ENCODE results near the gene PEX6.
A peak's percentile ranks its signal among the peaks of the same experiment; 100 is the strongest.

The PEX6 gene

DNA sequence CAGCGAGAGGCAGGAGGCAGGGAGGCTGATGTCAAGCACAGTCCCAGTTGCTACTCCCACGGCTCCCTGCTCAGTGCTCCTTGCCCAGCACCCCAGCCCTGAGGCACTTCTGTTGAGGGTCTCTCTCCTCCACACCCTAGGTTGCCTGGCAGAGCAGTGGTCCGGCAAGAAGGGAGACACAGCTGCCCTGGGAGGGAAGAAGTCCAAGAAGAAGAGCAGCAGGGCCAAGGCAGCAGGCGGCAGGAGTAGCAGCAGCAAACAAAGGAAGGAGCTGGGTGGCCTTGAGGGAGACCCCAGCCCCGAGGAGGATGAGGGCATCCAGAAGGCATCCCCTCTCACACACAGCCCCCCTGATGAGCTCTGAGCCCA lies 40.6 kb downstream of the PEX6 start:
- Histone ChIP-seq H3K27me3 (ENCODE audit: control insufficient read depth in 5 of 5, insufficient read depth in 4 of 5, low read length in 5 of 5) (no peaks in the 10 kb centered on the region), H3K36me3 (ENCODE audit: control insufficient read depth in 5 of 5, insufficient read depth in 5 of 5, low read length in 5 of 5) (peaks cover 0 to 67% (median 57%) of the 10 kb centered on the region in 5 donors), H3K27ac (ENCODE audit: low read depth, low read length) (no peak overlapping the region)

DNA sequence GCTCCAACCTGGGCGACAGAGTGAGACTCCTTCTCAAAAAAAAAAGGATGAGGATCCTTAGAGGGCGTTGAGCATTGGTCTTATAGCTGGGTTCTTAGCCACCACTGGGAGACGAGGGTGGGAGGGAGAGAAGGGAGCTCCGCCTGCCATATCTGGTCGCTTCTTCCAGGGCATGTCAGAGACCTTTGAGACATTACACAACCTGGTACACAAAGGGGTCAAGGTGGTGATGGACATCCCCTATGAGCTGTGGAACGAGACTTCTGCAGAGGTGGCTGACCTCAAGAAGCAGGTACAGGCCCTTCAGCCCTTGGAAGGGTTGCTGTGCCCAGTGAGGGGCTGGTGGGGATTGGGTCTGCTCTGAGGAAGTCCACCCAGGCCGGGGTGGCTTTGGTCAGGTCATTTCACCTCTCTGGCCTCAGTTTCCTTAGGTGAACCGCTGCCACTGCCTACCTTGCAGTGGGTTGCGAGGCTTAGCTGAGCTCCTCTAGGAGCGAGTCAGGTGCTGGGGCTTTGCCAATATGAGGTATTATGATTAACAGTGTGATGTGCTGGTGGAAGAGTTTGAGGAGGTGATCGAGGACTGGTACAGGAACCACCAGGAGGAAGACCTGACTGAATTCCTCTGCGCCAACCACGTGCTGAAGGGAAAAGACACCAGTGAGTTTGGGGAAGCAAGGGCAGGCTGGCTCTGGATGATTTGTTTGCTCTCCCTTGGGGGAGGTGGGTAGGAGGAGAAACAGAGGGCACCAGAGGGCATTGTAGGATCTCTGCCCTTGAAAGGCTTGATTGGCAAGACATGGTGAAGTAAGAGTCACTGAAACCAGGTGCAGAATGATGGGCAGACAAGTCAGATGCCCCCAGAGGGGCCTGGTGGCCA lies 41.2 kb downstream of the PEX6 start:
- no peak overlapping the region for H3K4me3 ChIP-seq (ENCODE audit: low read depth in 1 of 5, low read length in 5 of 5)
- no peaks in the 10 kb centered on the region for H3K9me3 ChIP-seq (ENCODE audit: control insufficient read depth in 5 of 5, low read length in 5 of 5)
- H3K36me3 ChIP-seq (ENCODE audit: control insufficient read depth in 5 of 5, insufficient read depth in 5 of 5, low read length in 5 of 5), result peaks cover 0 to 67% (median 56%) of the 10 kb centered on the region in 5 donors
- H3K4me1 ChIP-seq (ENCODE audit: control insufficient read depth in 5 of 5, insufficient read depth in 5 of 5, low read length in 5 of 5), result peaks cover 0 to 10% (median 5%) of the 10 kb centered on the region in 5 donors
- H3K27ac ChIP-seq (ENCODE audit: low read depth, low read length), result no peak overlapping the region
- no peak overlapping the region for H3K9ac ChIP-seq (ENCODE audit: low read length in 5 of 5)
- no peaks in the 10 kb centered on the region for H3K27me3 ChIP-seq (ENCODE audit: control insufficient read depth in 5 of 5, insufficient read depth in 4 of 5, low read length in 5 of 5)

More for the DNA sequence above, 40.6 kb downstream of the PEX6 start:
- Histone ChIP-seq H3K9ac (ENCODE audit: low read length in 5 of 5) (no peak overlapping the region), H3K4me1 (ENCODE audit: control insufficient read depth in 5 of 5, insufficient read depth in 5 of 5, low read length in 5 of 5) (peaks cover 0 to 5% (median 0%) of the 10 kb centered on the region in 5 donors), H3K4me3 (ENCODE audit: low read depth in 1 of 5, low read length in 5 of 5) (no peak overlapping the region), H3K9me3 (ENCODE audit: control insufficient read depth in 5 of 5, low read length in 5 of 5) (no peaks in the 10 kb centered on the region)

DNA sequence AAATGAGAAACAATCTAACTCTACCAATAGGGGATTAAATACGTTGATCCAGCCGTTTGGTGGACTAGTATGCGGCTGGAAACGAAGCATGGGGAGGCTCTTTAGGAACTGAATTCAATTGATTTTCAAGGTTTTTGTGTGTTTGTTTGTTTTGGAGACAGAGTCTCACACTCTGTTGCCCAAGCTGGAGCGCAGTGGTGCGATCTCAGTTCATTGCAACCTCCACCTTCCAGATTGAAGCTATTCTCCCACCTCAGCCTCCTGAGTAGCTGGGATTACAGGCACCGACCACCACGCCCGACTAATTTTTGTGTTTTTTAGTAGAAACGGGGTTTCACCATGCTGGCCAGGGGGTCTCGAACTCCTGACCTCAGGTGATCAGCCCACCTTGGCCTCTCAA lies 42.6 kb downstream of the PEX6 start:
- no peak overlapping the region for H3K4me3 ChIP-seq (ENCODE audit: low read depth in 1 of 5, low read length in 5 of 5)
- no peak overlapping the region for H3K9ac ChIP-seq (ENCODE audit: low read length in 5 of 5)
- H3K9me3 ChIP-seq (ENCODE audit: control insufficient read depth in 5 of 5, low read length in 5 of 5), result no peaks in the 10 kb centered on the region
- peaks cover 0 to 20% (median 14%) of the 10 kb centered on the region in 5 donors for H3K4me1 ChIP-seq (ENCODE audit: control insufficient read depth in 5 of 5, insufficient read depth in 5 of 5, low read length in 5 of 5)
- no peaks in the 10 kb centered on the region for H3K27me3 ChIP-seq (ENCODE audit: control insufficient read depth in 5 of 5, insufficient read depth in 4 of 5, low read length in 5 of 5)
- peaks cover 0 to 65% (median 58%) of the 10 kb centered on the region in 5 donors for H3K36me3 ChIP-seq (ENCODE audit: control insufficient read depth in 5 of 5, insufficient read depth in 5 of 5, low read length in 5 of 5)
- no peak overlapping the region for H3K27ac ChIP-seq (ENCODE audit: low read depth, low read length)

DNA sequence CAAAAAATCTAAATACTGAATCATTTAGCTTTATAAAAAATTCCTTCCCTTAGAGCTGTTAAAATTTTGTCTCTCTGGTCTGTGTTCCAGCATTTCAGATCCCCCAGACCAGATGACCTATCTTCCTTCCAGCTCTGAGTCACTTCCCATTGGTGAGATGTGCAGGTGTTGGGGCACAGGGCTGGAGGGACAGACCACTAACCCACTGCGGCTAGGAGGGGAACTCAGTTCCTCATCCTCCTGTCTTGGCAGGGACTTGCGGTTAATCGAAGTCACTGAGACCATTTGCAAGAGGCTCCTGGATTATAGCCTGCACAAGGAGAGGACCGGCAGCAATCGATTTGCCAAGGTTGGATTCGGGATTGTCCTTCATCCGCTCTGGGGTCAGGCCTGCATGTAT lies 43.7 kb downstream of the PEX6 start:
- Histone ChIP-seq H3K4me1 (ENCODE audit: control insufficient read depth in 5 of 5, insufficient read depth in 5 of 5, low read length in 5 of 5) (peaks cover 0 to 30% (median 23%) of the 10 kb centered on the region in 5 donors), H3K27ac (ENCODE audit: low read depth, low read length) (no peak overlapping the region), H3K36me3 (ENCODE audit: control insufficient read depth in 5 of 5, insufficient read depth in 5 of 5, low read length in 5 of 5) (peaks cover 0 to 58% (median 53%) of the 10 kb centered on the region in 5 donors), H3K9me3 (ENCODE audit: control insufficient read depth in 5 of 5, low read length in 5 of 5) (no peaks in the 10 kb centered on the region), H3K9ac (ENCODE audit: low read length in 5 of 5) (no peak overlapping the region), H3K4me3 (ENCODE audit: low read depth in 1 of 5, low read length in 5 of 5) (no peak overlapping the region), H3K27me3 (ENCODE audit: control insufficient read depth in 5 of 5, insufficient read depth in 4 of 5, low read length in 5 of 5) (no peaks in the 10 kb centered on the region)

DNA sequence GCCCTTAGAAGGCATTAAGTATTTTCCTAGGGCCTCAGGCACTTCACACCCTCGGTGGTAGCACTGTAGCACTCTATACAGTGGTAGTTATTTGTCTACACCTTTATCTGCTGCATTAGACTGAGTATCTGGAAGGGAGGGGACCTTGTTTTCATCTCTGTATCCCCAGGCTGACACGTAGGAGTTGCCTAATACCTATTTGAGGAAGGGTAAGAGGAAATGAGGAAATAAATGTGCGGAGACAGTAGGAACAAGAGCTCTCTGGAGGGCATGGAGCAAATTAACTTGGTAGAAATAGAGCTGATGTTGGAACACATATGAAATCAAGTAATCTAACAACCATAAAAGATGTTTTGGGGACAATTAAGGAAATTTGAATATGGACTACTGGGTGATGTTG lies 45.8 kb downstream of the PEX6 start:
- H3K36me3 ChIP-seq (ENCODE audit: control insufficient read depth in 5 of 5, insufficient read depth in 5 of 5, low read length in 5 of 5), result peaks cover 0 to 39% (median 34%) of the 10 kb centered on the region in 5 donors

DNA sequence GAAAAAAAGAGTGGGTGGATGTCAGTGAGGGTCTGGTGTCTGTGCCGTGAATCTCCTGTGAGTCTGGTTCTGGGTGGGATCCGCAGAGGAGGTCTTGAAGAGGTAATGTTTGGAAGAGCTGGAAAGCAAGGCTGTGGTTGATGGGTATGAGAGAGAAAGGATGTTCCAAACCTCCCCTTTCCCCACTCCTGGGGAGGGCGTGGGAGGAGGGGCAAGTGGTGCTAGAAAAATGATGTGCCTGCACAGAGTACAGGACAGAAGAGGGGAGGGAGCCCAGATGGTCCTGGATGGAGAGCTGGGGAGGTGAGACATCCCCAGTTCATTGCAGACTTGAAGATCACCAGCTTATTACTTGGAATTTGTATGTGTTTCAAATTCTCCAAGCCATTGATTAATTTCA lies 46.6 kb downstream of the PEX6 start:
- Histone ChIP-seq H3K36me3 (ENCODE audit: control insufficient read depth in 5 of 5, insufficient read depth in 5 of 5, low read length in 5 of 5) (peaks cover 0 to 31% (median 26%) of the 10 kb centered on the region in 5 donors), H3K27ac (ENCODE audit: low read depth, low read length) (no peak overlapping the region), H3K27me3 (ENCODE audit: control insufficient read depth in 5 of 5, insufficient read depth in 4 of 5, low read length in 5 of 5) (no peaks in the 10 kb centered on the region), H3K9me3 (ENCODE audit: control insufficient read depth in 5 of 5, low read length in 5 of 5) (no peaks in the 10 kb centered on the region), H3K4me3 (ENCODE audit: low read depth in 1 of 5, low read length in 5 of 5) (no peak overlapping the region), H3K4me1 (ENCODE audit: control insufficient read depth in 5 of 5, insufficient read depth in 5 of 5, low read length in 5 of 5) (peaks cover 3 to 49% (median 38%) of the 10 kb centered on the region in 5 donors), H3K9ac (ENCODE audit: low read length in 5 of 5) (peak overlapping the region in 3 of 5 donors; percentile 14 to 64 (median 26))

More for the DNA sequence above, 45.8 kb downstream of the PEX6 start:
- Histone ChIP-seq H3K4me1 (ENCODE audit: control insufficient read depth in 5 of 5, insufficient read depth in 5 of 5, low read length in 5 of 5) (peaks cover 3 to 49% (median 38%) of the 10 kb centered on the region in 5 donors), H3K27me3 (ENCODE audit: control insufficient read depth in 5 of 5, insufficient read depth in 4 of 5, low read length in 5 of 5) (no peaks in the 10 kb centered on the region), H3K9me3 (ENCODE audit: control insufficient read depth in 5 of 5, low read length in 5 of 5) (no peaks in the 10 kb centered on the region), H3K27ac (ENCODE audit: low read depth, low read length) (no peak overlapping the region), H3K4me3 (ENCODE audit: low read depth in 1 of 5, low read length in 5 of 5) (peak overlapping the region in 1 of 5 donors; percentile 25), H3K9ac (ENCODE audit: low read length in 5 of 5) (peak overlapping the region in 1 of 5 donors; percentile 53)

DNA sequence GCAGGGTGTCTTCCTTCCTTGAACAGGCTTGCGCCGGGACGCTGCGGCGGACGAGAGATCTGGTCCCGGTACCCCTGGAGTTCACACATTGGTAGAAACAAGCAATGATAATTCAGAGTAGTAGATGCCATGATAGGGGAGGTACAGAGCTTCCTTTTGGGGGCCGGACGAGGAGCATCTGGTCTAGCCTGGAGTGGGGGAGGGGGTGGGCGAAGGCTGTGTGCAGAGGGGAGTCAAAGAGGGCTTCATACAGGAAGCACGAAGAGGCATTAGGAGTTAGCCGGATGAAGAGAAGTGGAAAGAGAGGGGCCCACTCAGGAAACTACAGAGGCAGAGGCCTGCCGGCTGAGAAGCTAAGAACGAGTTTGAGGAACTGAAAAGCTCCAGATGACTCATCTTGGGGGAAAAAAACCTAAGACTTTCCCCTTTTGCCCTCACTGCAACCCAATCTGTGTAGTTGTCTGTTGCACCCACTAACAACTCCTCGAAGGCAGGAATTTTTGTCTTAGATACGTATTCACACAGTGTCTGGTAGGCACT lies 49.1 kb downstream of the PEX6 start:
- peaks cover 3 to 49% (median 38%) of the 10 kb centered on the region in 5 donors for H3K4me1 ChIP-seq (ENCODE audit: control insufficient read depth in 5 of 5, insufficient read depth in 5 of 5, low read length in 5 of 5)

DNA sequence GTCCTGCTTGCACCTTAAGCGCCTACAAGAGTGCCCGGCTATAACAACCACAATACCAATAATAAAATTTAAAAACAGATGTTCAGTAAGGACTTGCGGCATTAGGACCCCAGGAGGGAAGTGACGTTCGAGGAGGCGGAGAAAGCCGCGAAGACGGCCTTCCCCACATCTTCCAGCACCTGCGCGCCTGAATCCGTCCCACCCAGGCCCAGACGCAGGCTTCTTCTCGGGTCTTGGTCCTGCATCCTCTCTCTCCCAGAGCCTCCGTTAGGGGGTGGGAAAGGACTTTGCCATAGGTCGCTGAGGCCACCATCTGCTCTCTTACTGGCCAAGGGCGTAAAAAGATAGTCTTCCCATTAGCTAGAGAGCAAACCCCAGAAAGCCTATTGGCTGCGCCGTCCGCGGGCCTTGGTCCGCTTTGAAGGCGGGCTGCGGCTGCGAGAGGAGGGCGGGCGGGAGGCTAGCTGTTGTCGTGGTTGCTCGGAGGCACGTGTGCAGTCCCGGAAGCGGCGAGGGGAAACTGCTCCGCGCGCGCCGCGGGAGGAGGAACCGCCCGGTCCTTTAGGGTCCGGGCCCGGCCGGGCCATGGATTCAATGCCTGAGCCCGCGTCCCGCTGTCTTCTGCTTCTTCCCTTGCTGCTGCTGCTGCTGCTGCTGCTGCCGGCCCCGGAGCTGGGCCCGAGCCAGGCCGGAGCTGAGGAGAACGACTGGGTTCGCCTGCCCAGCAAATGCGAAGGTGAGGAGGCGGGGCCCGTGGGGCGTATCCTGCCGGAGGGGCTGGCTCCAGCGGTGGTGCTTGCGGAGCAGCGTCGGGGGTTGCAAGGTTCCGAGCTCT lies 49.8 kb downstream of the PEX6 start, which contains the start of gene CNPY3:
TSS of gene CNPY3 (plus strand) at position 495 of the 835 bp plus-strand sequence. CDS start at position 586, 91 bp downstream.
- Histone ChIP-seq H3K9ac (ENCODE audit: low read length in 5 of 5) (peak within 1 kb of the TSS; percentile 48 to 87 (median 79)), H3K27me3 (ENCODE audit: control insufficient read depth in 5 of 5, insufficient read depth in 4 of 5, low read length in 5 of 5) (peaks cover 2 to 7% (median 5%) of the 10 kb centered on the region in 5 donors), H3K27ac (ENCODE audit: low read depth, low read length) (peak within 1 kb of the TSS; percentile 84), H3K4me3 (ENCODE audit: low read depth in 1 of 5, low read length in 5 of 5) (peak within 1 kb of the TSS; percentile 73 to 87 (median 84)), H3K4me1 (ENCODE audit: control insufficient read depth in 5 of 5, insufficient read depth in 5 of 5, low read length in 5 of 5) (peaks cover 3 to 45% (median 35%) of the 10 kb centered on the region in 5 donors), H3K9me3 (ENCODE audit: control insufficient read depth in 5 of 5, low read length in 5 of 5) (no peaks in the 10 kb centered on the region), H3K36me3 (ENCODE audit: control insufficient read depth in 5 of 5, insufficient read depth in 5 of 5, low read length in 5 of 5) (peaks cover 0 to 4% (median 2%) of the 10 kb centered on the region in 5 donors)

More for the DNA sequence above, 49.1 kb downstream of the PEX6 start:
- Histone ChIP-seq H3K27me3 (ENCODE audit: control insufficient read depth in 5 of 5, insufficient read depth in 4 of 5, low read length in 5 of 5) (peaks cover 0 to 6% (median 5%) of the 10 kb centered on the region in 5 donors), H3K36me3 (ENCODE audit: control insufficient read depth in 5 of 5, insufficient read depth in 5 of 5, low read length in 5 of 5) (peaks cover 0 to 10% (median 7%) of the 10 kb centered on the region in 5 donors), H3K9me3 (ENCODE audit: control insufficient read depth in 5 of 5, low read length in 5 of 5) (no peaks in the 10 kb centered on the region), H3K4me3 (ENCODE audit: low read depth in 1 of 5, low read length in 5 of 5) (peak overlapping the region; percentile 73 to 87 (median 84)), H3K27ac (ENCODE audit: low read depth, low read length) (peak overlapping the region; percentile 84), H3K9ac (ENCODE audit: low read length in 5 of 5) (peak overlapping the region; percentile 48 to 87 (median 73))

DNA sequence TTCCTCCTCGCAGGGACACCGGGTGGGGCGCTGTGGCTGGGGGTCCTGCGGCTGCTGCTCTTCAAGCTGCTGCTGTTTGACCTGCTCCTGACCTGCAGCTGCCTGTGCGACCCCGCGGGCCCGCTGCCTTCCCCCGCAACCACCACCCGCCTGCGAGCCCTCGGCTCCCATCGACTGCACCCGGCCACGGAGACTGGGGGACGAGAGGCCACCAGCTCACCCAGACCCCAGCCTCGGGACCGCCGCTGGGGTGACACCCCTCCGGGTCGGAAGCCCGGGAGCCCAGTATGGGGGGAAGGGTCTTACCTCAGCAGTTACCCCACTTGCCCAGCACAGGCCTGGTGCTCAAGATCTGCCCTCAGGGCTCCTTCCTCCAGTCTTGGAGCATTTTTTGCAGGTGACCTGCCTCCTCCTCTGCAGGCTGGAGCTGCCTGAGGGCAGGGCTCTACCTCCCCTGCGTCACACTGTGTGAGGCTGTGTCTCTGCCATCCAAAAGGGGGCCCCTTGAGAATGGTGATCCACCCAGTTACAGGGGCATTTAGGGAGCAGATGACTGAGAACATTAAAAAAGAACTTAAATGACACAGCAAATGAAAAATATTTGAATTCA lies 53.6 kb downstream of the PEX6 start:
- peaks cover 3 to 7% (median 5%) of the 10 kb centered on the region in 5 donors for H3K27me3 ChIP-seq (ENCODE audit: control insufficient read depth in 5 of 5, insufficient read depth in 4 of 5, low read length in 5 of 5)
- no peak overlapping the region for H3K4me3 ChIP-seq (ENCODE audit: low read depth in 1 of 5, low read length in 5 of 5)
- H3K27ac ChIP-seq (ENCODE audit: low read depth, low read length), result no peak overlapping the region
- H3K4me1 ChIP-seq (ENCODE audit: control insufficient read depth in 5 of 5, insufficient read depth in 5 of 5, low read length in 5 of 5), result peaks cover 4 to 29% (median 19%) of the 10 kb centered on the region in 5 donors
- H3K9me3 ChIP-seq (ENCODE audit: control insufficient read depth in 5 of 5, low read length in 5 of 5), result no peaks in the 10 kb centered on the region
- H3K9ac ChIP-seq (ENCODE audit: low read length in 5 of 5), result no peak overlapping the region
- H3K36me3 ChIP-seq (ENCODE audit: control insufficient read depth in 5 of 5, insufficient read depth in 5 of 5, low read length in 5 of 5), result no peaks in the 10 kb centered on the region
